NB4 (cell line): Measurements from ENCODE around the gene NUDT15.

Source experiments
- MYC ChIP-seq: IDR thresholded peaks from 2 replicates; pipeline ENCODE4 v1.6.1; 2011; ENCODE audit warnings: low read depth, low read length
- POLR2A ChIP-seq: IDR thresholded peaks from 2 replicates; pipeline ENCODE4 v1.6.1; 2011; ENCODE audit warnings: mild to moderate bottlenecking; ENCODE audit not compliant: insufficient read length; ENCODE audit errors: extremely low read depth
- TF ChIP-seq, protein P1 (sequence below): IDR thresholded peaks from one replicate; pipeline ENCODE4 v1.5.1; 2012; ENCODE audit warnings: low read depth, low read length
- TF ChIP-seq, protein P2 (sequence below): IDR thresholded peaks from 2 replicates; pipeline ENCODE4 v1.6.1; 2011; ENCODE audit warnings: low read depth, low read length

DNA sequence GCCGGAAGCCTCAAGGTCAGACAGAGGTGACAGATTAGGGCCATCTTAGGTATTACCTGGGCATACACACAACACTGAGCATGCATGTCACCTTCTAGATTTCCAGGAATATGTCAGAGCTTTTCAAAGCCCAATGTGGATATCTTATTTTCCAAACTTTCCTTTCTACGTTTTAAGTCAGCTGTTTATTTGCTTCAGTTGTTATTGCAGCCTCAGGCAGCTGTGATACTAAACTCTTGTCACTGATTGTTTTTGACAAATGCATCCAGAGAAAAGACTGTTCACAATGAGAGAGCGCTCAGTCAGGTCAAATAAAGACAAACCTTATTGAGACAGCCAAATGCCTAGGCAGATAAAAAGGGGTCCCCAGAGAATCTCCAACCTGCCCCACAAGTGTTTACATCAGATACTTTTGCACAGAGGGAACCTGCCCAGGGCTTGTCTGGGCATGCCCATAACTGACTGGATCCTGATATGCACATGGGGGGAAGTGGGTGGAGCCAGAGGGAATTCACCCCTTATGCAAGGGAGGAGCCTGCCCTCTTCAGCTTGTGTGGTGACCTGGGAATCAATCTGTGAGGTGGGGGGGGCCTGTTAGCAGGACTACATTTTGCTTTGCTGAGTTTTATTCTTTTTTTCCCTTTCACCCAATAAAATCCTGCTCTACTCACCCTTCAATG is 28.9 kb downstream of the NUDT15 start:
- TF ChIP-seq, protein P1, sequence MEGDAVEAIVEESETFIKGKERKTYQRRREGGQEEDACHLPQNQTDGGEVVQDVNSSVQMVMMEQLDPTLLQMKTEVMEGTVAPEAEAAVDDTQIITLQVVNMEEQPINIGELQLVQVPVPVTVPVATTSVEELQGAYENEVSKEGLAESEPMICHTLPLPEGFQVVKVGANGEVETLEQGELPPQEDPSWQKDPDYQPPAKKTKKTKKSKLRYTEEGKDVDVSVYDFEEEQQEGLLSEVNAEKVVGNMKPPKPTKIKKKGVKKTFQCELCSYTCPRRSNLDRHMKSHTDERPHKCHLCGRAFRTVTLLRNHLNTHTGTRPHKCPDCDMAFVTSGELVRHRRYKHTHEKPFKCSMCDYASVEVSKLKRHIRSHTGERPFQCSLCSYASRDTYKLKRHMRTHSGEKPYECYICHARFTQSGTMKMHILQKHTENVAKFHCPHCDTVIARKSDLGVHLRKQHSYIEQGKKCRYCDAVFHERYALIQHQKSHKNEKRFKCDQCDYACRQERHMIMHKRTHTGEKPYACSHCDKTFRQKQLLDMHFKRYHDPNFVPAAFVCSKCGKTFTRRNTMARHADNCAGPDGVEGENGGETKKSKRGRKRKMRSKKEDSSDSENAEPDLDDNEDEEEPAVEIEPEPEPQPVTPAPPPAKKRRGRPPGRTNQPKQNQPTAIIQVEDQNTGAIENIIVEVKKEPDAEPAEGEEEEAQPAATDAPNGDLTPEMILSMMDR = no peak
- TF ChIP-seq POLR2A = no peak
- TF ChIP-seq MYC = no peak
- TF ChIP-seq, protein P2, sequence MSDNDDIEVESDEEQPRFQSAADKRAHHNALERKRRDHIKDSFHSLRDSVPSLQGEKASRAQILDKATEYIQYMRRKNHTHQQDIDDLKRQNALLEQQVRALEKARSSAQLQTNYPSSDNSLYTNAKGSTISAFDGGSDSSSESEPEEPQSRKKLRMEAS = no peak
